Heart left ventricle (tissue), 16 donors: ENCODE data around the gene AKR1C1. TPM values are rescaled to one million over a fixed set of nuclear protein-coding genes. Genes with fewer than 3 reads are reported as not detected.

Experiments
- ATAC-seq, 4 donors: fragments of 200-7000 bp; cut with Tn5 transposase; one replicate each; pipeline ENCODE4 v1.9.1; 2020 to 2022; ENCODE audit warnings: moderate library complexity in 4 of 4, mild to moderate bottlenecking in 3 of 4, moderate number of reproducible peaks in 1 of 4
- DNase-seq, 5 donors: peaks; one replicate each; pipeline ENCODE4 v3.0.0-alpha.2; 2020
- H3K27ac ChIP-seq, 12 donors: fragments of 200-600 bp; sonication (generic) in 4 of 12; one replicate each; pipeline versions ENCODE4 v1.5.0 to v1.8.0; 2016 to 2022; ENCODE audit warnings: mild to moderate bottlenecking in 2 of 12
- H3K27me3 ChIP-seq, 9 donors: fragments of 200-600 bp; sonication (generic) in 2 of 9; one replicate each; pipeline versions ENCODE4 v1.5.1 to v1.8.0; 2016 to 2022; ENCODE audit warnings: mild to moderate bottlenecking in 3 of 9
- H3K36me3 ChIP-seq, 9 donors: fragments of 200-600 bp; sonication (generic) in 2 of 9; one replicate each; pipeline versions ENCODE4 v1.5.0 to v1.8.0; 2018 to 2022; ENCODE audit warnings: mild to moderate bottlenecking in 2 of 9
- H3K4me1 ChIP-seq, 12 donors: fragments of 200-600 bp; sonication (generic) in 4 of 12; one replicate each; pipeline versions ENCODE4 v1.5.0 to v1.8.0; 2016 to 2022; ENCODE audit warnings: mild to moderate bottlenecking in 3 of 12
- H3K4me3 ChIP-seq, 12 donors: fragments of 200-600 bp; sonication (generic) in 4 of 12; one replicate each; pipeline versions ENCODE4 v1.5.0 to v1.8.0; 2017 to 2022; ENCODE audit warnings: mild to moderate bottlenecking in 9 of 12, moderate library complexity in 4 of 12
- H3K9me3 ChIP-seq, 12 donors: fragments of 200-600 bp; sonication (generic) in 4 of 12; one replicate each; pipeline versions ENCODE4 v1.5.0 to v1.8.0; 2016 to 2022; ENCODE audit warnings: mild to moderate bottlenecking in 1 of 12
- POLR2A ChIP-seq, 2 donors: fragments of 450-650 bp; IDR thresholded peaks; one replicate each; pipeline ENCODE4 v1.6.1; 2017; ENCODE audit warnings: antibody characterized with exemption in 2 of 2, mild to moderate bottlenecking in 2 of 2, moderate library complexity in 2 of 2
- WGBS, 4 donors: extraction: QIAGEN DNeasy Blood & Tissue Kit in 2 of 4; methylation state at CpG; one replicate each; pipeline versions ENCODE4 v1.1.5 to v1.1.7; 2013 to 2018; 5-methylcytosine and 5-hydroxymethylcytosine counted together
- intact Hi-C, 10 donors: fragments of 100-400 bp; cut with DNase I; formaldehyde crosslinking; loops; one replicate each; pipeline versions ENCODE4 v1.11.1 to v1.14.2; 2022
- polyA plus RNA-seq, 2 donors: library from polyadenylated mRNA; stranded (reverse); fragments of 200-250 nt; gene quantifications; one replicate each; pipeline ENCODE4 v1.2.3, GENCODE V29; 2013
- total RNA-seq, 9 donors: library from RNA; depleted of rRNA in 2 of 9; stranded (reverse); fragments of >200 nt in 2 of 9; fragmentation: NEBNext Ultra II Directional in 3 of 9; extraction: Animal tissue kit (Norgen Biotek cat#: 25700) in 3 of 9; gene quantifications; one replicate each; pipeline versions ENCODE4 v1.1.0 to v1.2.4, GENCODE V29; 2016 to 2023
- TF ChIP-seq, protein P1 (sequence below), 12 donors: fragments of 200-600 bp; sonication (generic) in 4 of 12; IDR thresholded peaks; one replicate each; pipeline versions ENCODE4 v1.5.0 to v1.8.0; 2018 to 2022; ENCODE audit warnings: antibody characterized with exemption in 12 of 12, mild to moderate bottlenecking in 5 of 12
- donor health status: ischemic (EF 13 %, LVEDD 7.1; RV severe dilation, severe dysfunction).
- donor health status: healthy with polysubstance abuse.
- donor health status: DM: no; HTN: yes; CAD: no.
- donor health status: DM: no; HTN: no; CAD: no.
- donor health status: ischemic (EF 25% LVEDD 6.9; RV normal size, moderate dysfunction).
- donor health status: ischemic (EF 25% LVEDD 5.7; RV mildly dilated, moderate dysfunction).
- donor health status: healthy.
- donor health status: DM: yes; HTN: yes; CAD: no.
- donor health status: ischemic (EF 35%, LVEDD 5.7; RV mildly dilated, moderate dysfunction).
- donor health status: nonischemic (EF 11% LVEDD 7.7; RV severe dilation, severe dysfunction).
- donor health status: DM: yes; HTN: yes; CAD: no.
- donor health status: PGD.
- donor health status: ischemic (EF 29% LVEDD 5.4; RV normal size, mild dysfunction).
- donor health status: nonischemic (EF 23%, LVEDD 6.1; RV moderate dilation, normal function).

Gene AKR1C1
- total and polyA plus RNA-seq, 11 donors = 9.3 to 81.1 (median 16.5) TPM

DNA sequence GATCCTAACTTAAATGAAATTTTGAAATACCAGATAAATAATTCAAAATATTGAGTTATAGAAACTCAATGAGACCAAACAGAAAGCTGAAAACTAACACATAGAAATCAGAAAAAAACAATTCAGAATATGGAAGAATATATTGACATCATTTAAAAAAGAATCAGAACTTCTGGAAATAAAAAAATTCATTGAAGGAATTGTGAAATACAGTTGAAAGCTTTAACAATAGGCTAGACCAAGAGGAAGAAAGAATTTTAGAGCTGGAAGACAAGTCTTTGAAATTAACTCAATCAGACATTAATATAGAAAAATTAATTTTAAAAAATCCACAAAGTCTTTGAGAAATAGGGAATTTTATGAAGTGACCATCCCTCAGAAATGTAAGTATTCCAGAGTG, 36.8 kb upstream of the AKR1C1 start:
- TF ChIP-seq, protein P1, sequence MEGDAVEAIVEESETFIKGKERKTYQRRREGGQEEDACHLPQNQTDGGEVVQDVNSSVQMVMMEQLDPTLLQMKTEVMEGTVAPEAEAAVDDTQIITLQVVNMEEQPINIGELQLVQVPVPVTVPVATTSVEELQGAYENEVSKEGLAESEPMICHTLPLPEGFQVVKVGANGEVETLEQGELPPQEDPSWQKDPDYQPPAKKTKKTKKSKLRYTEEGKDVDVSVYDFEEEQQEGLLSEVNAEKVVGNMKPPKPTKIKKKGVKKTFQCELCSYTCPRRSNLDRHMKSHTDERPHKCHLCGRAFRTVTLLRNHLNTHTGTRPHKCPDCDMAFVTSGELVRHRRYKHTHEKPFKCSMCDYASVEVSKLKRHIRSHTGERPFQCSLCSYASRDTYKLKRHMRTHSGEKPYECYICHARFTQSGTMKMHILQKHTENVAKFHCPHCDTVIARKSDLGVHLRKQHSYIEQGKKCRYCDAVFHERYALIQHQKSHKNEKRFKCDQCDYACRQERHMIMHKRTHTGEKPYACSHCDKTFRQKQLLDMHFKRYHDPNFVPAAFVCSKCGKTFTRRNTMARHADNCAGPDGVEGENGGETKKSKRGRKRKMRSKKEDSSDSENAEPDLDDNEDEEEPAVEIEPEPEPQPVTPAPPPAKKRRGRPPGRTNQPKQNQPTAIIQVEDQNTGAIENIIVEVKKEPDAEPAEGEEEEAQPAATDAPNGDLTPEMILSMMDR (IDR thresholded peaks at IDR 0.05) = no peak
- no peak for TF ChIP-seq POLR2A (IDR thresholded peaks at IDR 0.05)
- DNase-seq (no peak), ATAC-seq (no peak)
- Histone ChIP-seq H3K4me3 (no peak overlapping the region), H3K27me3 (no peaks in the 10 kb centered on the region), H3K27ac (no peak overlapping the region), H3K36me3 (no peaks in the 10 kb centered on the region), H3K4me1 (no peaks in the 10 kb centered on the region), H3K9me3 (peaks cover 0 to 37% (median 13%) of the 10 kb centered on the region in 12 donors)
- intact Hi-C loops = no loop called here

DNA sequence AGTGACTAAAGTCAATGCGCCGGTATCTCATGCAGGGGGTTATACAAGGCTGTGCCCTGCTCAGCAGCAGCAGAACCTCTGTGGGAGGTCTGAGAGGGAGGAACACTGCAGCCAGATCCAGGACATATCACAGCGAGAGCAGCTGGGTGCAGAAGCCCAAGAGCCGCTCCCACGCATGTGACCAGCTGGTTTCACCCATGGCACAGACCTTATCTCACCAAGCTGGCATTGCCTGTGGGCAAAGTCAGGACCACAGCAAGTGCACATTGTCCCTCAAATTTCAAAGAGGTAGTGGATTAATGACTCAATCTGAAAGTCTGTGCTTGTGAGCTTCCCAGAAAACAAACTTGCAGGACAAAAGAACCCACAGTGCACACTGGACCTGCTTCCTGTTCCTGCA, 31.6 kb upstream of the AKR1C1 start:
- Histone ChIP-seq H3K4me1 (no peaks in the 10 kb centered on the region), H3K36me3 (no peaks in the 10 kb centered on the region), H3K4me3 (no peak overlapping the region), H3K27ac (no peak overlapping the region), H3K9me3 (peaks cover 0 to 22% (median 7%) of the 10 kb centered on the region in 12 donors), H3K27me3 (no peaks in the 10 kb centered on the region)
- DNase-seq (no peak), ATAC-seq (peak in 1 of 4 donors; percentile 32)
- intact Hi-C loops = no loop called here
- TF ChIP-seq POLR2A (IDR thresholded peaks at IDR 0.05) = no peak
- TF ChIP-seq, protein P1 (IDR thresholded peaks at IDR 0.05) = no peak
- WGBS, 4 donors = 77 to 92% (median 83%) methylated on average over 5 of the region's 5 CpGs

DNA sequence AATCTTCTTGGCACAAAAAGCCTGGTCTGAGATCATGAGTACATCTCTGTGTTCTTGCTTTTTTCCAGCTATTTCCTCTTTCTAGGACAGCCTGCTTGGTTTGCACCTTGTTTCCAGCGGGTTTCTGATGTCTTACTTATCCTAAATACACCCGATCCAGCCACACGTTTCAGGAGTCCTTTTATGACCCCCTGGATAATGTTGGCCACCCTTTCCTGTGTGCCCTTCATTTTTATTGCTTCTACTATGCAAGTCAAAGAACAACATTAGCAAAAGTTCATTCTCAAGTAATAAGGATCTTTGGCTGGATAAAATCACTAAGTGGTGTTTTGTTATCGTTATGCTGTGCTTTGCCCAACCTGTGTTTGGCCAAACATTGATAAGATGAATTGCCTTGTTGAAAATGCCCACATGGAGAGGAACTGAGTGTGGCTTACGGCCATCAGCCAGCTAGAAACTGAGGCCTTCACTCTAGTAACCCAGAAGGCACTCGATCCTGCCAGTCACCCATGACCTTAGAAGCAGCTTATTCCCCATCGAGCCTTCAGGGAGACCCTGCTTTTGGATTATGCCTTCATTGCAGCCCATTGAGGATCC, 28.7 kb upstream of the AKR1C1 start:
- TF ChIP-seq POLR2A (IDR thresholded peaks at IDR 0.05) = no peak
- 88 to 95% (median 92%) methylated on average over 7 of the region's 7 CpGs for WGBS, 4 donors
- ATAC-seq (no peak), DNase-seq (no peak)
- Histone ChIP-seq H3K9me3 (peaks cover 0 to 8% (median 0%) of the 10 kb centered on the region in 12 donors), H3K36me3 (no peaks in the 10 kb centered on the region), H3K27ac (no peak overlapping the region), H3K4me1 (no peaks in the 10 kb centered on the region), H3K27me3 (no peaks in the 10 kb centered on the region), H3K4me3 (no peak overlapping the region)
- intact Hi-C loops = no loop called here

DNA sequence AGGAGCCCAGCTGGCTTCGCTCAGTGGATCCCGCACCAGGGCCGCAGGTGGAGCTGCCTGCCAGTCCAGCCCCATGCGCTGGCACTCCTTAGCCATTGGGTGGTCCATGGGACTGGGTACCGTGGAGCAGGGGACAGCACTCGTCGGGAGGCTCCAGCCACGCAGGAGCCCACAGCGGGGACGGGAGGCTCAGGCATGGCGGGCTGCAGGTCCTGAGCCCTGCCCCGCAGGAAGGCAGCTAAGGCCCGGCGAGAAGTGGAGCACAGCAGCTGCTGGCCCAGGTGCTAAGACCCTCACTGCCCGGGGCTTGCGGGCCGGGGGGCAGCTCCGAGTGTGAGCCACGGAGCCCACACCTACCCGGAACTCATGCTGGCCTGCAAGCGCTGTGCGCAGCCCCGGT, 25.9 kb upstream of the AKR1C1 start:
- Histone ChIP-seq H3K4me3 (no peak overlapping the region), H3K9me3 (no peaks in the 10 kb centered on the region), H3K27me3 (no peaks in the 10 kb centered on the region), H3K4me1 (peaks cover 0 to 13% (median 6%) of the 10 kb centered on the region in 12 donors), H3K27ac (no peak overlapping the region), H3K36me3 (no peaks in the 10 kb centered on the region)
- TF ChIP-seq POLR2A (IDR thresholded peaks at IDR 0.05) = no peak
- TF ChIP-seq, protein P1 (IDR thresholded peaks at IDR 0.05) = no peak
- intact Hi-C loops = no loop called here
- WGBS, 4 donors = 82 to 98% (median 96%) methylated on average over 3 to 23 of the region's 23 CpGs
- DNase-seq = no peak
- ATAC-seq = no peak
